NCI-H510A treated with DMSO at 0.1 percent for 48 hours (cell line): ENCODE data around the gene UGT1A1.
A peak's percentile ranks its signal among the peaks of the same experiment; 100 is the strongest.
"Not testable (repeated sequence)": the region's sequence is repeated elsewhere in the genome, so short reads cannot be mapped to it uniquely, and the experiment has no call there.

Experiments
- DNase-seq: peaks from one replicate; lab custom pipeline; 2025; lab: John Stamatoyannopoulos, UW

Gene UGT1A1

DNA sequence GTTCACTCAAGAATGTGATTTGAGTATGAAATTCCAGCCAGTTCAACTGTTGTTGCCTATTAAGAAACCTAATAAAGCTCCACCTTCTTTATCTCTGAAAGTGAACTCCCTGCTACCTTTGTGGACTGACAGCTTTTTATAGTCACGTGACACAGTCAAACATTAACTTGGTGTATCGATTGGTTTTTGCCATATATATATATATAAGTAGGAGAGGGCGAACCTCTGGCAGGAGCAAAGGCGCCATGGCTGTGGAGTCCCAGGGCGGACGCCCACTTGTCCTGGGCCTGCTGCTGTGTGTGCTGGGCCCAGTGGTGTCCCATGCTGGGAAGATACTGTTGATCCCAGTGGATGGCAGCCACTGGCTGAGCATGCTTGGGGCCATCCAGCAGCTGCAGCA lies at the start of gene UGT1A1:
TSS of gene UGT1A1 (plus strand) at position 228 of the 400 bp plus-strand sequence. CDS start at position 246, 18 bp downstream.
- no peak for DNase-seq

DNA sequence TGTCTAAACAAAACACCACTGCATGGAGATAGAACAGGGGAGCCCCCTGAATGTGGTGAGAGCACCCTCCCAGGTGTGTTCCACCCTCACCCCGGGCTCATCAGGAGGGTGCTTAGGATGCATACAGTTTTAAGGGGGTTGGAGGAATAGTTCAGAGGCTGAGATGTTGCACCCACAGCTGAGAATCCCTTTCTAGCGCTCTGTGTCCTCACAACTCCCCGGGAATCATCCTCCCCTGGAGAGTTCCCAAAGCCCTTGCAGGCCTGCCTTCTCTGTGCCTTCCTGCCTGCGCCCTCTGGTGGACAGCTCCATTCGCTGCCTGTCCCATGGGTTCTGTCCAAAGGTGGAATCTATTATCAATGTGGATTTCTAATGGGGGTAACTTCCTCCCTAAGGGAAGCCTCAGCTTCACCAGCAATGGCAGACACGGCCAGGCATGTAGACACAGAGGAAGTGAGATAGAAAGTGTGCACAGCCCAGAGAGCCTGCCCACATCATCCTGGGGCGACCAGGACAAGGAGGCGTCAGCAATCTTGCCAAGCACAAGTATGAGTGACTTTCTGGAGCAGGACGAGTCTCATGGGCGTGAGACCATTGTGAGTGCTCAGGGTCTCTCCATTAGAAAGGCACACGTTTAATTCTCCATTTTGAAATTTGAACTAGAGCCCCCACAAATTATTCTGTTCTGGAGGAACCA lies 48.6 kb upstream of the UGT1A1 start:
- DNase-seq: peak; percentile 81

DNA sequence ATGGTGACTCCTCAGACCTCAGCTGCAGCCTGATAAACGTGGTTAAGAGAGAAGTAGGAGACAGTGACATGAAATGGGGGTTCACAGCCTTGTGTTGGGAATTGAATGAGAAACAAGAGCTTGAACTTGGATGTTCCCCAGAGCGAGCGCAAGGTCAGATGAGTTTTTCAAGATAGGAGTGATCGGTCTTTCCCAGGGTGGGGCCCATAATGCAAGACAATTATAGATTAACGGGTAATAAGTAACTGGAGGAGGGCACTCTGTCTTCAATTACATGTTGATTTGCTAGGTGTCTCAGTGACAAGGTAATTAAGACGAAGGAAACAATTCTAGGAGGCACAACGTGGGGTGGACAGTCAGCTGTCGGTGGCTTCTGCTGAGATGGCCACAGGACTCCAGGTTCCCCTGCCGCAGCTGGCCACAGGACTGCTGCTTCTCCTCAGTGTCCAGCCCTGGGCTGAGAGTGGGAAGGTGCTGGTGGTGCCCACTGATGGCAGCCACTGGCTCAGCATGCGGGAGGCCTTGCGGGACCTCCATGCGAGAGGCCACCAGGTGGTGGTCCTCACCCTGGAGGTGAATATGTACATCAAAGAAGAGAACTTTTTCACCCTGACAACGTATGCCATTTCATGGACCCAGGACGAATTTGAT lies 47.3 kb upstream of the UGT1A1 start, which contains the start of gene UGT1A5:
TSS of gene UGT1A5 (plus strand) at position 297 of the 651 bp plus-strand sequence. CDS start at position 382, 85 bp downstream.
- DNase-seq: no peak

DNA sequence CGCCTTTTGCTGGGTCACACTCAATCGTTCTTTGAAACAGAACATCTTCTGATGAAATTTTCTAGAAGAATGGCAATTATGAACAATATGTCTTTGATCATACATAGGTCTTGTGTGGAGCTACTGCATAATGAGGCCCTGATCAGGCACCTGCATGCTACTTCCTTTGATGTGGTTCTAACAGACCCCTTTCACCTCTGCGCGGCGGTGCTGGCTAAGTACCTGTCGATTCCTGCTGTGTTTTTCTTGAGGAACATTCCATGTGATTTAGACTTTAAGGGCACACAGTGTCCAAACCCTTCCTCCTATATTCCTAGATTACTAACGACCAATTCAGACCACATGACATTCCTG lies 46.8 kb upstream of the UGT1A1 start:
- no peak for DNase-seq

DNA sequence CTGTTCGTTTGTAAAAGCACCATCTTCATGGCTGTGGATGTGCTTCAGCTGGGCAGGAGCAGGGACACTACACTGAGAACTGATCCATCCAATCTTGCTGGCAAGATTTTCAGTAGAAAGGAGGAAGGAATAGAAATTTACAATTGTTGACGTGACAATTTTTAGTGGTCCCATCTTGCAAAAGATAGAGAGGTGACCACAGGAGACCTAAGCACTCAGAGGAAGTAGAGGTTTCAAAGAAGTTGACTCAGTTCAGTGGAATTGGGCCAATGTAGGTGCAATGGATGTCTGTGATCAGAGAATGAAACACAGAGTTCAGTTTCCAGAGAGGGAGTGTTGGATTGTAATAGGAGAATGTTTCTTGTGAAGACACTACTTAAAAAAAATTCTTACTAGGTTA lies 45.9 kb upstream of the UGT1A1 start:
- no peak for DNase-seq

- DNase-seq: no peak
Measured at GRCh38 chr2:233718552-233718951, 41.5 kb upstream of the UGT1A1 start, which contains the start of gene UGT1A4. UGT1A4 (plus strand) TSS chr2:233718736; CDS start chr2:233718821, 85 bp downstream.

GRCh38 chr2:233728723-233729301 lies 31.3 kb upstream of the UGT1A1 start, which contains the start of gene UGT1A3:
UGT1A3 (plus strand) TSS chr2:233729042; CDS start chr2:233729127, 85 bp downstream.
- DNase-seq: no peak

GRCh38 chr2:233736868-233737653 lies 23.0 kb upstream of the UGT1A1 start:
- not testable (repeated sequence) for DNase-seq

- DNase-seq: no peak
Measured at GRCh38 chr2:233740870-233741269, 19.2 kb upstream of the UGT1A1 start.

DNA sequence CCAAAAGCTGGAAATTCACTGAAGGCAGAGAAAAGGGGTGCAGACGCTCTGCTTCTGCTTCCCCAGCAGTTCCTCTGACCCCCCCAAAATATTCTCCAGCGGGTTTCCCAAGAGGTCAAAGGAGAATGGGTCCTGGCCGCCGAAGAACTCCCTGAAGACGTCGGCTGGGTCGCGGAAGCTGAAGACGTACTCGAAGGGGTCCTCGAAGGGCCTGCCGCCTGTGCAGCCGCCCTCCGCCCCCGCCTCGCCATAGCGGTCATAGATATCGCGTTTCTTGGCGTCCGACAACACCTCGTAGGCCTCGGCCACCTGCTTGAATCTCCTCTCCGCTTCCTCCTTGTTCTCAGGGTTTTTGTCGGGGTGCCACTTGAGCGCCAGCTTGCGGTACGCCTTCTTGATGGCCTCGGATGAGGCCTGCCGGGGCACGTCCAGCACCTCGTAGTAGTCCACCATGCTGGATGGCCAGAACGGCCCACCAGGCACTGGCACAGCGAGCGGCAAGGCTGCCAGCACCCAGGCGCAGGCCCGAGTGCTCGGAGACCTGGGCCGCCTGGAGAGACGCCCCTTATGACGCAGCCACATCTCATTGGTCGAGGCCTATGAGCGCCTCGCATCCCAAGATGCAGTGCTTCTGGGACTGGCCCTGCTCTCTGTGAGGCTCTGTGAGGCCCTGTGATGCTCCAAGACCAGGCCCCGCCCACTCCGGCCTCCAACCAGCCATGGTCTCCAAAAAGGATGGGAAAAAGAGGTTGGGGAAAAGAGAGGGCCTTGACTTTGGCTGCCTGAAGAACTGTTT lies 16.4 kb upstream of the UGT1A1 start:
- DNase-seq: no peak

- DNase-seq: no peak
Measured at GRCh38 chr2:233745073-233745755, 14.9 kb upstream of the UGT1A1 start.

GRCh38 chr2:233745838-233746237 lies 14.2 kb upstream of the UGT1A1 start:
- DNase-seq: not testable (repeated sequence)

DNA sequence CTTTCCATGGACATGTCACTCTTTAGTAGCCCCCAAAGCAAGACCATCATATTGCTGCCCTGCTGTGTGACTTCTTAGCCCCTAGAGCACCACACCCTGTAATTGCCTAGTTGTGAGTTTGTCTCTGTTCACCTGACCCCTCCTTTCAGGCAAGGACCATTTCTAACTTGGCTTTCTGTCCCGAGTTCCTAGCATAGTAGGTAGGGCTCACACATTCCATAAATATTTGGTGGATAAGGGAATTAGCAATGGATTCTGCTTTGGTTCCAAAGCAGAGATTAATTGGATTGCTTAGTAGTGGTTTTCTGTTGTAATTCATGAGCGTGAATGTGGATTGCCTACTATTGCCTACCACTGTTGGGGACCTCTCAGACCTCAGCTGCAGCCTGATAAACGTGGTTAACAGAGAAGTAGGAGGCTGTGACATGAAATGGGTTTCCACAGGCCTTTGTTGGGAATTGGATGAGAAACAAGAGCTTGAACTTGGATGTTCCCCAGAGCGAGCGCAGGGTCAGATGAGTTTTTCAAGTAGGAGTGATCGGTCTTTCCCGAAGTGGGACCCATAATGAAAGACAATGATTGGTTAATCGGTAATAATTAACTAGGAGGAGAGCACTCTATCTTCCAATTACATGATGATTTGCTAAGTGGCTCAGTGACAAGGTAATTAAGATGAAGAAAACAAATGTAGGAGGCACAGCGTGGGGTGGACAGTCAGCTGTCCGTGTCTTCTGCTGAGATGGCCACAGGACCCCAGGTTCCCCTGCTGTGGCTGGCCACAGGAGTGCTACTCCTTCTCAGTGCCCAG lies 13.4 kb upstream of the UGT1A1 start:
- DNase-seq: no peak

GRCh38 chr2:233747283-233747544 lies 12.9 kb upstream of the UGT1A1 start:
- DNase-seq: no peak

GRCh38 chr2:233750689-233751088 lies 9.4 kb upstream of the UGT1A1 start:
- not testable (repeated sequence) for DNase-seq

- DNase-seq: not testable (repeated sequence)
Measured at GRCh38 chr2:233751212-233752009, 8.7 kb upstream of the UGT1A1 start.

DNA sequence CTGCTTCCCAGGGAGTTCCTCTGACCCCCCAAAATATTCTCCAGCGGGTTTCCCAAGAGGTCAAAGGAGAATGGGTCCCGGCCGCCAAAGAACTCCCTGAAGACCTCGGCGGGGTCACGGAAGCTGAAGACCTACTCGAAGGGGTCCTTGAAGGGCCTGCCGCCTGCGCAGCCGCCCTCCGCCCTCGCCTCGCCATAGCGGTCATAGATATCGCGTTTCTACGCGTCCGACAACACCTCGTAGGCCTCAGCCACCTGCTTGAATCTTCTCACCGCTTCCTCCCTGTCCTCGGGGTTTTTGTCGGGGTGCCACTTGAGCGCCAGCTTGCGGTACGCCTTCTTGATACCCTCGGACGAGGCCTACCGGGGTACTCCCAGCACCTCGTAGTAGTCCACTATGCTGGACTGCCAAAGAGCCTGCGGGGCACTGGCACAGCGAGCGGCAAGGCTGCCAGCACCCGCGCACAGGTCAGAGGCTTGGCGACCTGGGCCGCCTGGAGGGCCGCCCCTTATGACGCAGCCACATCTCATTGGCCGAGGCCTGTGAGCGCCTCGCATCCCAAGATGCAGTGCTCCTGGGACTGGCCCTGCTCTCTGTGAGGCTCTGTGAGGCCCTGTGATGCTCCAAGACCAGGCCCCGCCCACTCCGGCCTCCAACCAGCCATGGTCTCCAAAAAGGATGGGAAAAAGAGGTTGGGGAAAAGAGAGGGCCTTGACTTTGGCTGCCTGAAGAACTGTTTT lies 5.0 kb upstream of the UGT1A1 start:
- DNase-seq: no peak

- no peak for DNase-seq
Measured at GRCh38 chr2:233756429-233757081, 3.5 kb upstream of the UGT1A1 start.
